GM19438 (cell line): ENCODE data around the gene FRMD4A.

Experiments
- ATAC-seq: cut with Tn5 transposase; IDR thresholded peaks from one replicate; pipeline ENCODE4 v1.9.1; 2021; ENCODE audit warnings: low read depth; ENCODE audit not compliant: unreplicated experiment

FRMD4A gene

DNA sequence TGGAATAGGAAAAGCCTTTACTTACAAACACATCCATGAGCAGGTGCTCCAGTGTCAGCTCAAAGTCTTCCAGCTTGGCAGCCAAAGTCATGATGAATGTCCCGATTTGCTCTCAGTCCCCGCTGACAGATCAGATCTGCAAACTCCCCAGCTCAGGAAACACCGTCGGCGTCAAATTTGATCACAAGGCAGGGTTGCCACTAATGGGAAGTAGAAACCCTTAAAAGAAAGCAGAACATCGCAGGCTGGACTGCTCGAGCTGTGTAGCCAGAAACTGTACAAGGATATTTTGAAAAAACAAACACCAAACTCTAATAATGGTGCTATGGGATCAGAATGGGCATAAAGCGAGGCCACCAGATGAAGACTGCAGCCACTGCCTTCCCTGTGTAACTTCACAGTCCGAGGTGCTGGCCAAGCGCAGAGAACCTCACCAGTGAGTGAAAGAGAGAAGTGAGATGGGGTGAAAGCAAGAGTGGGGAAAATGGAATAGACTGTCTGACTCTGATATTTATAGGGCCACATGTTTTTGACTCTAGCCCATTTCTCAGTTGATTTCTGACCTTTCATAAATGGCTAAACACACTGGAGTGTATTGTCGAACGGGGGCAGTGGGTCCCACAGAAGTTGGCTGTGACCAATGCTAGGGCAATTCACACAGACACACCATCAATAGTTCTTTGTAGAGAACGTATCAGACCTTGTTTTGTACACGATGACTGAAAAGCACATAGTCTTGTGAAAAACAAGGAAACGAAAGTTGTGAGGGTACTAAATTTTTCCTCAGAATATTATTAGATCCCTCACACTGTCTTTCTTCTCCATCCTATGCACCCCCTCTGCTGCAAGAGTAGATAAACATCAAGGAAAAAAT lies 306.2 kb downstream of the FRMD4A start:
- no peak for ATAC-seq

DNA sequence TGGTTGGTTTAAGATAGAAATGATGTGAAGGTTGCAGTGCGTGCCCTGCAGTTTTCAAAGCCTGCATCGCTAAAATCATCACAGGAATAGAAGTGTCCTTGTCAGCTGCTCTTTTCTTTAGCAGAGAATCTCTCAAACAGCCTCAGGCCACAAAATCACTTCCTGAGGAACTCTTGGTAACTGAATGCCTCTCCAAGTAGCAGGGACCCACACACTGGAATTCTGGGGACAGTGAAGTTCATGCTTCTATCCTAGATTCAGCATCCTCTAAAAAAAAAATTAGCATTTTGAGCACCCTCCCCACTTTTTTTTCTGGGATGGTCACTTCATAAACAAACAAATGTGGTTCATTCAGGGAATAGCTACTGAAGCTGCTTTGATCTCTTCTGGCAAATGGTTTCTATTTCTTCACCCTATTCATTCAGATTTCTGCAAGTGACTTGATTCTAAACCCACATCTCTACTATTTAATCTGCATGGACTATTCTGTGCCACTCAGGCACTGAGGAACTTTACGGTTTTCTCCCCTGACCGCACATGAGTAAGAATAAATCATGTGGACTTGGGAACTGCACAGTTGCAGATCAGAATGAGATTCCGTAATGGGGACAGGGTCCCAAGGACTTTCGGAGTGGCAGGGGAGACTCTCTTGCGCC lies 306.9 kb downstream of the FRMD4A start:
- ATAC-seq, result no peak

DNA sequence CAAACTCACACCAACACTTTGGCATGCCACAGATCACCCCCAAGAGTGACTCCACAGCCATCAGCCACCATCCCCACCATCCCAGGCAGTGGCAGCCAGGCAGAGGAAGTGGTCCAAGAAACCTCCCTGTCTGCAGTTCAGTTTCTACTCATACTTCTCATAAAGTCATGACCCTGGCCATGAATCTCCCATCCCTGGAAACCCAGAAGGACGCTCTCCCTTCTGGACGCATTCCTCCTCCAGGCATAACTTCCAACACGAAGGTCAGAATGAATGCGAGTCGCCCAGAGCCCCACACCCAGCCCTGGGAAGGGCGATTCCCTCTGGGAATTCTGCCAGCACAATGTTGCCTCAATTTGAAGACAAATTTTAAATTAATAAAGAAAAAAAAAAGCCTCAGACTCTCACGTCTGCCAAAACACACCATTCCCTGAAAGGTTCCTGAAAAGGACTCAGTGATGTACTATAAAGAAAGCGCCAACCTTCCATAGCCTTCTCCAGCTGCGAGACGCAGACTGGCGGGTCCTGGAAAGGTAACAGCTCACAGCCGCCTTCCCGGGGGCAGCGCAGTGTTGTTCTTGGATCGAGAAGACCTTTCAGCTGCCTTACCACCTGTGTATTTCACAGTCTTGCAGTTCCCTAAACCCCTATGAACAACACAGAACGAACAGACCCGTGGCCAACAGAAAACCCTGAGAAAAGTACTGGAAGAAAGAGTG lies 307.6 kb downstream of the FRMD4A start:
- ATAC-seq, result no peak

DNA sequence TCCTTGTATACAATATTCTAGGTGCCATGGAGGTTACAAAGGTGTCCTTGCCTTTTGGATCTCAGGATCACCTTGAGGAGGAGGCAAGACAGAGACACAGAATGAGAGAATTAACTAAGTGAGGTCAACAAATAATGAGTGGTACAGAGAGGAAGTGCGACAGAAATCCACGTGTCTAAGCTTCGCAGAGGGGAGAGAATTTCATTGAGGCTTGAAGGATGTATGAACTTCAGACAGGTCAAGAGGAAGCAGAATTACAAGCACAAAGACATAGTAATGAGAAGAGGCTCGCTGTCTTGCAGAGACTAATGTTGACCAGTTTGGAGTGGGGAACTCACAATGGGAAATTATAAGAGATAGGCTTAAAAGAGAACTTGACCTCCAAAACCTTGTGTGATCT lies 308.7 kb downstream of the FRMD4A start:
- ATAC-seq, result no peak

DNA sequence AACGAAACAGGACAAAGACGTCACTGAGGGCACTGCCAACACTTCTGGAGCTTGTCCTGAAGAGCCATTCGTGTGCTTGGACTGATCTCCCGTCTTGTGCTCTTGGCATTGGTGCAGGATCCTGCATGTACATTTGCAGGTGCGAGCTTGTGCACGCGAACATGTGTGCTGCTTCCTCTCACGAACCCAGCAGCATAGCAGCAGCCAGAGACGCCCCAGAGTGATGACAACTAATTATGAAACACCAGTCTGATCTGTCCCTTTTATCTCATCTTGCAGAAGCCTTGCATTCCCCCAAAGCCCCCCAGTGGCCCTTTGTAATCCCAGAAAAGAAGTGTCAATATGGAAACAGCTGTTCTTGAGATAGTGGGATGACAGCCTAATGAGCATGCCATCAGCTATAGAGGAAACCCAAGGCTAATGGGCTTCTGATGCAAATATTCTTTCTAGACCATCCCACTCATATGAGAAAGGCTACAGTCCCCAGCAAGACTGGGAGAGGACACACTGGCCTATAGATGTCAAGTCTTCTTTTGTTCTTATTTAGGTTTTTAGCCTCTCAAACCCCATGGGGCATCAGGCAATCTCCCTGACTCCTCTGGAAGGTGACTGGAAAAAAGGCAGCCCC lies 310.6 kb downstream of the FRMD4A start:
- ATAC-seq, result no peak

DNA sequence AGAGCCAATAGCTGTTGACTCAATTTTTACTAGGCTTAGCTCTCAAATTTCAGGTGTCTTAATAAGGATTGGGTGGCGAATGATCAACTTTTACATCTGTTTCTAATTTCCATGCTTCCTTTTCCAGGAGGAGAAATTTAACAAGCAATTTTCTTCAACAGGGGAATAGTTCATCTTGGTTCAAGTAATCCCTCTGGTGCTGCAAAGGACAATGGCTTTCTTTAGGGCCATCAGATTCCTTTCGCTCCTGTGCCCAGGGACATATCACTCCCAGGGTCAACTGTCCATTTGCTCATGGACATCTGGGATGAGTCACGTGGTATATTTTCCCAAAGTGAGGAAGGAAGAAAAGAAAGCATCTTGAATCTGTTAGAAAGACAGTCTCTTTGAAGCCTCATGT lies 313.3 kb downstream of the FRMD4A start:
- ATAC-seq, result no peak

DNA sequence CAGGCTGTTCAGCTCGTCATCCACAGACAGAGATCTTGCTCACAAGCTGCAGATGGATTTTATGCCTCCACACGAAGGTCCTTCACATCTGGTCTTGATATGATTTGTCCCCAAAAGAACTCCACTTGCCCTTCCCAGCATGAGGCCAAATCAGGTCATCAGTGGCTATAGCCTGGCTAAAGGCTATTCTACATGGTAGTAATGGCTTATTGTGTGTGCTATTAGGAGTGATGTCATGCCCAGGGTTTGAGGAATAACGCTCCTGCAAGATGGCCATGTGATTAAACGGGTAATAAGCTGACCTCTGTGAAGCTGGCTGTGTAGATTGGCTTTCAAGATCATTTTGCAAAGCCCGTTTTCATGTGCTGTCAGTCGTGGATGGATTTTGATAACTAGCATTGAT lies 313.8 kb downstream of the FRMD4A start:
- no peak for ATAC-seq

DNA sequence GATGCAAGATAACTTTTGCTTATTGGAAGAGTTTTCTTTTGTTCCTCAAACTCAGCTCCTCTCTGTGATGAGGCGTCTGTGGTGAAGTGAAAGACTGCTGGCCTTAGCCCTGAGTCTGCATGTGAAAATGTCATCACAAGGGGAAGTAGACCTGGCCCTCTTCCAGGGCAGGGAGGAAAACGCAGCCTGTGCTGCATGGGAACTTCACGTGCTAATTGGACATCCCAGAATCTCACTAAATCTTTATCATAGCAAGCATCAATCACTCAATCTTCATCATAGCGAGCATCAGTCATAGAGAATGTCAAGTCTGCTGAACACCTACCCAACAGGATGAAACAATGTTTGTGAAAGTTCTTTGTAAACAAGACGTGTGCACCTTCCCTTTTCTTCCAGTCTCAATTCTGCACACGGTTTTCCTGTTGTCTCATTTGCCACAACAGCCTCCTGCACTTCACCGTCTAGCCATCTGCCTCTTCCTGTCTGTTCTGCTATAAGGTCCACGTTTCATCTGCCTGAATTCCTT lies 314.6 kb downstream of the FRMD4A start:
- no peak for ATAC-seq

DNA sequence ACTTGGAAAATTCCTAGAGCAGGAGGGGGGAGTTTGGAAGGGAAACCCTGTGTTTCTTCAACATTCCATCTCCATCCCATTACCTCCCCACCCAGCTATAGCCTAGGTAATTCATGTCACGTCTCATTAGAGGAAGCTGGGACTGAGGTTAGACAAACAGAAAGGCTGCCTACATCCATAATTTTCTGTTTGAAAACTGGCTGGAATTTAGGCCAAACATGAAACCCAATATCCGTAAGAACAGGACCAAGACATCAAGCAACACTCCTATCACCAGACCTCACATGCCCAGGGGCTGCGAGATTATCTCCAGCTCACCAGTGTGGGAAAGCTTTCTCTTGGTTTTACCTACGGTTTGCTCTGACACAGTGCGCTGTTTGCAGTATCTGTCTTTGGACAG lies 316.3 kb downstream of the FRMD4A start:
- no peak for ATAC-seq

DNA sequence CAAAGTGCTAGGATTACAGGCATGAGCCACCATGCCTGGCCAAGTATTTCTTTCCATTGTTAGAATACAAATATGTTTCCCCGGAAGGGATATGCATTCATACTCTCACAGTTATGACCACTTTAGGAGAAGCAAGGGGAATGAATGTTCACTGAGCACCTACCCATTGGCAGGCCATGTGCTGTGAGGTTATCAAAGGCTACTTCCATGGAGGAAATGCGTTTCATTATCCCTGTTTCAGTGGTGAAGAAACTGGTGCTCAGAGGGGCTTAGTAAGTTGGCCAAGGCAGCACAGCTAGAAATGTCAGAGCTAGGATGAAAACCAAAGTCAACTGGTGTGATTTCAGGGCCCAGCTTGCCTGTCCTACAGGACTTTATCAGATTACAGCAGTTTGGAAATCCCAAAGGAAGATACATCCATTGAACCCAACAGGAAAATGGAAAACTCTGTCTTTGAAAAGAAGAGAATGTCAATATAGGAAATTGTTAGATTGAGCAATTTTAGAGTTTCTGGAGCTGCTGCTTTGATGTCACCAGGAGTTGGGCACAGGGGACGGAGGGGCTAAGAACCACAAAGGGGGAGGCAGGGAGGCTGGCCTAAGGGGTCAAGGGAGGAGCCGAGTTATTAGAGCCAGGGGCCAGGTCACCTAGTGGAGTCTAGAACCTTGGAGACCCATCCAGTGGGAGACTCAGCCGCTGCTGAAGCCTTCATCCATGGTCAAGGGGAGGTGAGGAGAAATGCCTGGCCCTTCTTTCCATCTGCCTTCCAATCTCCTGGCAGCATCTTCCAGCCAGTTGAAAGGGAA lies 319.8 kb downstream of the FRMD4A start:
- no peak for ATAC-seq

DNA sequence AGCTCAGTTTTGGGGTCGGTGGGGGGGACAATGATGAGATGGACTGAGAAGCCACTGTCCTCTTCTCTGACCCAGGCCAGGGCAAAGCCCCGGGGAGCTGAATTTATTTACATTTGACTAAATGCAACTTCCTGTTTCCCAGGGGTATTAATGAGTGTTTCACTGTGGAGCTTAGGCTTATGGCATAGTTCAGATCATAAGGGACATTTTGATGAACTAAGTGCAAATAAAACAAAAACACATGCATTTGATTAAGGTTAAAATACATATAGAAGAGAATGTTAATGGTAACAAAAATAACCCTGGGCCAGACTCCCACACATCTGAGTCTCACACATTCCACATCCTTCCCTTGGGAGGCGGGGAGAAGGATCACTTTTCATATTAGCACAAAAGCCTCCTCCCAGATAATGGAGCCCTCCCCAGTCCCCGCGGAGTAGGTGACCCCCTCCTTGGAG lies 320.6 kb downstream of the FRMD4A start:
- ATAC-seq, result no peak

DNA sequence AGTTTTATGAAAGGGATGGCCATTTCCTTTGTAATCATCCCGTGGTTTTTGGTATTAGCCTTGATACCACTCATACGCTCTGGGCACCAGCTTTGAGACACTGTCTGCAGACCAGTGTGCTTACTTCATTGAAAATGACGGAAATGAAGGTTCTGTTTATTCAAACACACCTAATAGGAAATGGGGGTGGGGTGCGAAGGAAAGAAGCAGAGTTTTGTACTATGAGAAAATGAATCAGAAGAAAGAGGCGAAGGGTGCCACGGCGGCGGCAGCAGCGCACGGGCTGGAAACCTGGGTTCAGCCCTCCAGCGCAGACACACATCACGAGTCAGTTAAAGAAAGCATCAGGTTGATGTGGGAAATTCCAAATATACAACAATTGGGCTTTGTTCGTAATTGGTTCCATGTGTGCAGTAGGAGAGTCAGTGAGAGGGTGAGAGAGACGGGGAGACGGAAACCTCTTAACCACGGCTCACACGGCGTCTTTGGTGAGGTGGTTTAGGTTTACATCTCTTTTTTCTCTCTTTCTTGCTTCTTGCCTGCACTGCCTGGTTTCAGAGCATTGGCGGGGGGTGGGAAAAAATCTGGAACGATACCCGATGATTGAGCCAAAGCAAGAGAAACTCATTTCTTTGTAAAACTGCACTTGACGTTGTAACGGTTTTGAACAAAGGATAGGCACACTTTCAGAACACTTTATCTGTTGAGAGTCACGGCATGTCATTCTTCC lies 321.2 kb downstream of the FRMD4A start:
- no peak for ATAC-seq

DNA sequence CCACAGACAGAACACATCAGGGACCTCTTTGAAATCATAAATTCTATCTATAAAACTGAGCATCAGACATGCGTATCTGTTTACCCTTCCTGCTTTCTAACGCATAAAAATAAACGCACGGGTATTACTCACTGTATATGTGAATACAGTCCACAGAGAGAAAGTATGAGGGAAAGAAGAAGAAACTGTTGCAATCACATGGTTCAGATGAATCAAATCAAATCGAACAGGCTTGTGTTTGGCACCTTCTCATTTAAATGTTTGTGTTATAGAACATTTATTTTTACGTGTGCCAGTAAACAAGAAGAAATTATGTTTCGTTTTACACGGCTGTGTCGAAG lies 322.0 kb downstream of the FRMD4A start:
- ATAC-seq, result no peak

DNA sequence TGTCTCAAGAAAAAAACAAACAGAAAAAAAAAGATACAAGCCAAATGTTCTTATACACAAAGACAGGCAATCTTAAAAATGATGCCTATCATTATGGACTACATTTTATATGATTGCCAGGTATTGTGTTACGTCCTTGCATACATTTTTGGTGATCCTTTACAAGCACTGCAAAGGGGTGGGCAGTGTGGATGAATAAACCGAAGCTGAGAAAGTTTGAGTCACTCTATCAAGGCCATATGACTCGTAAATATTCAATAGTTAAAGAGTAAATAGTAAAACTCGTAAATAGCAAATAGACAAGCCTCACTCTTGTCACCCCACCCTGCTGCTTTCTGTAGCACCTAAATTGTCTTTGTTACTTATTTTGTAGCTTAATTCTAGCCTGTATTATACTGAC lies 326.2 kb downstream of the FRMD4A start:
- ATAC-seq, result no peak

DNA sequence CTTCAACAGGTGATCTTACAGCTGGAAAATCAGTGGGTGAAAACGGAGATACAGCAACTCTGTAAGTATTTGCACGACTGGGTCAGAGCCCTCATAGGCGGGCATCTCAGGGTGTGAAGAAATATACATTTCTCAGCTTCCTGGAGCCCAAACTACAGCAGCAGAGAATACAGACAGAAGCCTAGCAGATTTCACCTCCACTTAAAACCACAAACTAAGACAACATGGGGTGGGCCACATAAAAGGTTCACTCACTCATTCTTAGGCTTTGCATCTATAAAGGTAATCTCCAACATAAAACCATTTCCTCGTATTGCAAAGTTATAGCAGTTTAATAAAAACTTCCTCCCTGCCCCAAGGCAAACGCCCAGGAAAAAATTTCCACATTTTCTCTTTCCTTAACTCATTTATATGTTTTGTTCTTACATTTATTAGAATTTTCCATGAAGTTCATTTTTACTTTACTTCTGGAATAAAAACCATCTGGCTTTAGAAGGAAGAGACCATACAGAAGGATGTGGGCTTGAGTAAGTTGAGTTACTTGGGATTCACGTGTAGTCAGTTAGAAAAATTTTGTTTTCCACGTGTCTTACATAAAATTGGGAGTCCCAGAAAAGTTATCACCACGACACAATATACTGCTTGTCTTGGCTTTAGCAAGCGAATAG lies 327.1 kb downstream of the FRMD4A start:
- ATAC-seq, result no peak

DNA sequence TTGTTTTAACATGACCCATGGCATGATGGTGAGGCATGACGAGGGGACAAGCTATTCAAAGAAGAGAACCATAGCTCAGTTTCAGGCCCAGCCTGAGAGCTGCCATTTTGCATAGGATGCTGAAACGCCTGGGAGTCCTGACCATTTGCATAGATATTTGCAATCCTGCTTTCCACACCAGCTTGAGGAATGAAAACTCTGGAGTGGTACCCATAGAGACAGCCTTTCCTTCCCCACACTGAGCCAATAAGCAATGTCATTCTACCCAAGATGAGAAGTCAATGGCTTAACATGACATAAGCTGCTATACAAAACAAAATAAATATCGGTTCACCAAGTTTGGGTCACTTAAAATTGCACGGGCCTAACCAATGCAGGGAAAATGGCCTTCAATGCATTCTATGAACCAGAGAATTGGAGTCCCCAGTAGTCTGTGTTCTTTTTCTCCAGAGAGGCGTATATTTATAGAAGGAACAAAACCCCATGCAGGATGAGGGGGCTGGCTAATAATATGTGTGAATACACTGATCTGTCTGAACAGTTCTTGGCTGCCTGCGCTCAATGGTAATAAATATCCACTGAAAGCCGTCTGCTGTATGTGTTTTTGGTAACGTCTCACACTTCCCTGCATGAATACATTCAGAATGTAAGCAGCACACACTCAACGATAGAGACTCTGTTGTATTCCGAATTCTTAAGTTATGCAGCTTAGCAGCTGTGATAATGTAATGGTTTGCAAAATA lies 329.3 kb downstream of the FRMD4A start:
- no peak for ATAC-seq

DNA sequence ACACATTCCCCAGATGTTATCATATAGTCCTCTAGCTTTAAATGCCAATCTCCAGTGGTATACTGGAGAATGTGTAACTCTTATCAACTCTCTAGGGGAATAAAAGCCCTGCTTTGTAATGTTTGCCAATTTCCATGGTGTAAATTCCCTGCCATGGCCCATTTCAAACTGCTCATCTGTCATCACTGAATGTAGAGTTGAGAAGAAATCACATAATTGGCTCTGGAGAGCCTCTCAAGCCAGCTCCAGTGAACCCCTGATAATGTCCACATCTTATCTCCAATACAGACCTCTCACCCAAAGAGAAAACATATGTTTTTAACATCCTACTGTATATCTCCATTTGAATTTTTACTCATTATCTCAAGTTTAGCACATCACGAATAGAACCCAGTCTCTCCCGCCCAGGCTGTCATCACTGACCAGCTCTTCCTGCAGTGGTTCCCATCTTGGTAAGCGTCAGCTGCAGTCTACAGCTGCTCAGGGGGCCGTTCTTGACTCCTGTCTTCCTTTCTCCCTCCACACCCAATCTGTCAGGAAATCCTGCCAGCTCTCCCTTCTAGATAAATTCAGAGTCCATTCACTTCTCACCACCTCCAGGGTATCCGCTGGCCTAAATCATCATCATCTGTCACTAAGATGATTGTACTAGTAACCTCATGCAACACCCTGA lies 332.4 kb downstream of the FRMD4A start:
- ATAC-seq, result no peak

DNA sequence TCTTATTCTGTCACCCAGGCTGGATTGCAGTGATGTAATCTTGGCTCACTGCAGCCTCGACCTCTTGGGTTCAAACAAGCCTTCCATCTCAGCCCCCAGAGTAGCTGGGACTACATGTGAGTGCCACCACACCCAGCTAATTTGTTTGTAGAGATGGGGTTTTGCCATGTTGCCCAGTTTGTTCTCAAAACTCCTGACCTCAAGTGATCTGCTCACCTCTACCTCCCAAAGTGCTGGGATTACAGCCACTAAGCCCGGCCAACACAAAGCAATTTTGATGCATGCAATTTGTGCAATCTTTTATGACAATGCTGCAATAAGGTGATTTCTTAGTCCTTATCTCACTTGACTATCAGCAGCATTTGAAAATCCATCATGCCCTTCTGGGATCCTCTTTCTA lies 333.1 kb downstream of the FRMD4A start:
- no peak for ATAC-seq
